GM12801 (cell line): Measurements from ENCODE around the gene LMCD1.

ENCODE experiments used
- CTCF ChIP-seq: IDR thresholded peaks from one replicate; pipeline ENCODE4 v1.5.1; 2011; ENCODE audit warnings: control low read depth; ENCODE audit not compliant: insufficient read length; ENCODE audit errors: extremely low read depth

LMCD1 gene

DNA sequence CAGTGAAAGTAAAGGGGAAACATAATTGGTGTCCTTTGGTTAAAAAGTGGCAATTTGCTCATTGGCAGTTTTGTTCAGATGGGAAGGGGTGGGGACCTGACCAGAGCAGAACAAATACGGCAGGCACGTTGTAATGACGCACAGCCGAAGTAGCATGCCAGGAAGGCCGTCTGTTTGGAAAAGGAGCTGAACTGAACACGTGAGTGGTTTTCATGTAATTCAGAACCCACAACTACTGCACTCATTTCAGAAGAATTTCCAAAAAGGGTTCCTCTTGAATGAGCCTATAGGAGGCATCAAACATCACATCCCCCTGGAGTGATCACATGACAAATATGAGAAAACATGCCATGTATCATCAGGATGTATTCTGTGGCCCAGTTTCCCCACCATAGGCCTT lies 42.9 kb upstream of the LMCD1 start:
- TF ChIP-seq CTCF, result no peak

- no peak for TF ChIP-seq CTCF
These were observed 41.4 kb upstream of the LMCD1 start for GRCh38 chr3:8460050-8460708.

- no peak for TF ChIP-seq CTCF
These were observed 40.7 kb upstream of the LMCD1 start for GRCh38 chr3:8460815-8461456.

- TF ChIP-seq CTCF, result no peak
These were observed 37.0 kb upstream of the LMCD1 start for GRCh38 chr3:8464668-8465067.

DNA sequence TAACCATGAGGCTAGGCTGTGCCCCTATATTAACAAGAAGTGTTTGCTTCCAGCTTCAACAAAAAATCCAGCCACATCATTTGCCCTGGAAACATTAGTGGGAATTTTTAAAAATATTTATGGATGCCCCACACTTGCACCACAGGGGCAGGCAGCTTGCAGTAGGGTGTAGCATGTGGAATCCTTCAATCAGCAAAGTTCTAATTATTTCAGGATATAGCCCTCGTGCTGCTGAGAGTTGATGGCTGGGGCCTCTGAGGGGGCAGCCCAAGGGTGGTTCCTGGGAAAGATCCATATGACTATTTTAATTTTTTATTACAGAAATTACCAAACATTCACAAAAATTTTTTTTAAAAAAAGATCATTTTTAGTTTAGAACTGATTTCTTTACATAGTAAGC lies 35.1 kb upstream of the LMCD1 start:
- TF ChIP-seq CTCF, result no peak

DNA sequence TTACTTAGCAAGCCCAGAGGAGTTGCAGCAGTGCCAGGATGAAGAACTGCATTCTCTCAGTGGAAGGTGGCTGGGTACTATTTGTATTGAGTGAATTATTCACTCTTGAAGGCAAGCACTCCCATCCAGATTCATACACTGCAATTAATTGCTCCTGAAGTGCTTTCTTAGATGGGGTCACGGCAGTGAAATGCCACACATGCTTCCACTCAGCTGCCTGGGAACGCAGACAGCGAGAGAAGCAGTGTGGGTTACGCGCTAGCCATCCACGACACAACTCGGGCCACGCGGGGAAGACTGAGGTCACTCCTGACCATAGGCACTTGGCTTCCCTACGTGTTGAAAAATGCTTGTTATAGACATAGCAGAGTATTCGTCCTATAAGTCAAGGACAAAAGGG lies 30.8 kb upstream of the LMCD1 start:
- no peak for TF ChIP-seq CTCF

DNA sequence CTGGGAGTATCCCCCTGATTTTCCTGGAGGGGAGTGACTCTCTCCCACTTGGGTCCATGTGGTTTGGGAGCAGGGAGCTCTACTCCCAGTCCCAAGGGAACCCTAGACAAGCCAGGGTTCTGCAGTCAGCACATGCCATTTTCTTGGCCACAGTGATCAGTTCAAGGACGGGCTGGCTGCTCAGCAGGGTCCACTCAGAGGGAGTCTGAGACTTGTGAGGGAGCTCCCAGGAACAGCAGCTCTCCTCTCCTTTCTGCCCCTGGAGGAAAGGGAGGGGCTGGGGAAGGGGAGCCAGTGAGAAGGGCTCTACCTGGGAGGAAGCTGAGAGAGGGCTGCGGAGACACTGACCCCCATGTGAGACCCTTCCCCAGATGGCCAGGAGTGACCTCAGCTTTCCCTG lies 29.1 kb upstream of the LMCD1 start:
- TF ChIP-seq CTCF, result no peak
